NB4 (cell line): ENCODE results near the gene SNTG2.

ENCODE experiments used
- CTCF ChIP-seq: IDR thresholded peaks from one replicate; pipeline ENCODE4 v1.5.1; 2012; ENCODE audit warnings: low read depth, low read length
- POLR2A ChIP-seq: IDR thresholded peaks from 2 replicates; pipeline ENCODE4 v1.6.1; 2011; ENCODE audit warnings: mild to moderate bottlenecking; ENCODE audit not compliant: insufficient read length; ENCODE audit errors: extremely low read depth

GRCh38 chr2:1237783-1238182 lies 287.1 kb downstream of the SNTG2 start:
- TF ChIP-seq CTCF, result no peak
- no peak for TF ChIP-seq POLR2A
